ENCODE results near the gene HIRIP3.

HIRIP3 gene

DNA sequence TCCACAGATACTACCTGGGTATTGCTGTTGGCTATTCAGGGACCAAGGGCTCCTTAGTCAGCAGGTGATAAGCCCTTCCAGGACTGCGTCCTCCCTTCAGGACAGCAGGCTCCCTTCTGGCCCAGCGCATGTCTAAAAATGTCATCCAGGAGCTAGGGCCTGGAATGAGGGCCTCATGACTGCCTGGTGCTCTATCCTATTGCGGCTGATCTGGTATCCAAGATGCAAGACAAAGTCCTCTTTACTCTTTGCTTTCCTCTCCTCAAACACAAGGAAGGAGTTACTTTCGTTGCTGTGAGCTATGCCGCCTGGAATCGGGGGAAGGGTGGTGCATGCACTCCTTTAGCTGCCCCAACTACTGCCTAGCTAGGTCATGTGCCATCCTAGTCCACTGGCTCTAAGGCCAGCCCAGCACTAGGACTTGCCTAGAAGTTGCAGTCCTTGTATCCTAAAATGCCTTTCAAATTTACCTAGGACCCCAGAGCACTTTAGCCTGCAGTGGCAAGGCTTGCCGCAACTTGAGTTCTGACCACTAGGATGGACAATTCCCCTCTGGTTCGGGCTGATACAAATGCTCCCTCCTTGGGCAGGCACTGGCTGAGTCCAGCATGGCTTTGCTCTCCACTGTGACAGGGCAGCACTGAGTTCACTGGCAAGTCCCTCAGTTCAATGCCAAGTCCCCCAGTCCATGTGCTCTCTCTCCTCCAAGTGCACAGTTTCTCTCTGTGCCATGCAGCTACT is 43.6 kb downstream of the HIRIP3 start:
- no peak for DNase-seq

DNA sequence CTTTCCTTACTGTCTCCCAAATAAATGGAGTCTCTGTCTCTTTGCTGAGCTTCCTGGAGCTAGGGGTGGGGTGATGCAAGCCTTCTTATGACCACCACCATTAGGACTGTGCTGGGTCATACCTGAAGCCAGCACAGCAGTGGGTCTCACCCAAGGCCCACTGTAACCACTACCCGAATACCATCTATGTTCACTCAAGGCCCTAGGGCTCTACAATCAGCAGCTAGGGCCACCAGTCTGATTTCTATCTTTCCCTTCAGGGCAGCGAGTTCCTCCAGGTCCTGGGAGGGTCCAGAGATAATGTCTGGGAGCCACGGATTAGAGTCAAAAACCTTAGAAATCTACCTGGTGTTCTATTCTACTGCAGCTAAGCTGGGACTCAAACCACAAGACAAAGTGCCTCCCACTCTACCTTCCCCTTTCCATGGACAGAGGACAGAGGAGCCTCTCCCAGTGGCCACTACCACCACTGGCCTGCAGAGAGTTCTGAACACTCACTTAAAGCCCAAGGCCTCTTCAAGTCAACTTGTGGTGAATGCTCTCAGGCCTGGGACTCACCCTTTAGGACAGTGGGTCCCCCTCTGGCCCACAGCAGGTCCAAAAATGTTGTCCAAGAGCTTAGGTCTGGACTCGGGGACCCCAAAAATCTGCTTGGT is 44.5 kb downstream of the HIRIP3 start:
- DNase-seq: no peak

DNA sequence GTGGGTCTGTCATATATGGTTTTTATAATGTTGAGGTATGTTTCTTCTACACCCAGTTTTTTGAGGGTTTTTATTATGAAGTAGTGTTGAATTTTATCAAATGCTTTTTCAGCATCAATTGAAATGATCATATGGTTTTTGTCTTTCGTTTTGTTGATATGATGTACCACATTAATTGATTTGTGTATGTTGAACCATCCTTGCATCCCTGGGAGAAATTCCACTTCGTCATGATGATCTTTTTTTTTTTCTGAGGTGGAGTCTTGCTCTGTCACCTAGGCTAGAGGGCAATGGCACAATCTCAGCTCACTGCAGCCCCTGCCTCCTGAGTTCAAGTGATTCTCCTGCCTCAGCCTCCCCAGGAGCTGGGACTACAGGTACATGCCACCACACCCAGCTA is 47.5 kb downstream of the HIRIP3 start:
- no peak for DNase-seq

DNA sequence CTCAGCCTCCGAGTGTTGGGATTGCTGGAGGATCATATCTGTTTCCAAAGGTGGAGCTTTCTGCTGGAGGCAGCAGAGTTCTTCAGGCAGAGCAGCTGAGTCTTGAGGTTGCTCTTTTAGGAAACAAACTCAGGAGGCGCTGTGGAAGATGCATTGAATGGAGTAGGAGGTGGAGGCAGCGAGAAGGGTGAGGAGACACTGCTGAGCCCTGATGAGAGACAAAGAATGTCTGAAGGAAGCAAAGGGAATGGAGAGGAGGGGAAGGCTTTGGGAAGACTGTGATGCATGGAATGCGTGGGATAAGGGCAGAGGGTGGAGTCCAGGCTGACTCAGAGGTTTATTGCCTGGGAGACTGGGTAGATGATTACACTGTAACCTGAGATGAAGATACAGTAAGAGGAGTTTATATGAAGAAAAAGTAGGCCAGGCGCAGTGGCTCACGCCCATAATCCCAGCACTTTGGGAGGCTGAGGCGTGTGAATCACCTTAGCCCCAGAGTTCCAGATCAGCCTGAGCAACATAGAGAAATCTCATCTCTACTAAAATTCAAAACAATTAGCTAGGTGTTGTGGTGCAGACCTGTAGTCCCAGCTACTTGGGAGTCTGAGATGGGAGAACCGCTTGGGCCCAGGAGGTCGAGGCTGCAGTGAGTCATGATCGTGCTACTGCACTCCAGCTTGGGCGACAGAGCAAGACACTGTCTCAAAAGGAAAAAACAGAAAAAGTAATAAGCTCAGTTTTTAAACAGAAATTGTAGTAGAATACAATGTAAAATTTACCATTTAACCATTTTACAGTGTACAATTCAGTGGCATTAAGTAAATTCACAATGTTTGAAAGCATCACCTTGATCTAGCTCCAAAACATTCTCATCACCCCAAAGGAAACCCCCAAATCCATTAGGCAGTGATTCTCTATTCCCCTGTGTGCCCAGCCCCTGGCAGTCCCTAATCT is 51.3 kb downstream of the HIRIP3 start:
- DNase-seq: no peak
